PC-3 (cell line): ENCODE measurements around the gene API5.

Experiments
- CTCF ChIP-seq: fragments of 300-600 bp; sonication (generic); conservative IDR thresholded peaks from 2 replicates; pipeline ENCODE4 v1.5.1; 2017; ENCODE audit warnings: antibody characterized with exemption, low read depth, mild to moderate bottlenecking, low read length
- EZH2 ChIP-seq: fragments of 300-600 bp; sonication (generic); IDR thresholded peaks from one replicate; pipeline ENCODE4 v1.6.1; 2017; ENCODE audit warnings: antibody characterized with exemption, mild to moderate bottlenecking, low read length; ENCODE audit not compliant: unreplicated experiment

- TF ChIP-seq CTCF (no peak), EZH2 (no peak)
Measured at GRCh38 chr11:43378897-43379296, 67.1 kb downstream of the API5 start.
